T follicular helper cell (primary cell): Measurements from ENCODE around the gene ZNF235.
A peak's percentile ranks its signal among the peaks of the same experiment; 100 is the strongest.
"Not testable (repeated sequence)": the region's sequence is repeated elsewhere in the genome, so short reads cannot be mapped to it uniquely, and the experiment has no call there.

ENCODE experiments used
- DNase-seq: peaks from one replicate; pipeline ENCODE4 v3.0.0-alpha.2; 2020; ENCODE audit warnings: low read depth
- total RNA-seq, 2 experiments: gene quantifications; one replicate each; lab custom pipeline; 2026; lab: John Stamatoyannopoulos, UW

ZNF235 gene
- 10.1 to 23.0 reads per million in 2 experiments for total RNA-seq

DNA sequence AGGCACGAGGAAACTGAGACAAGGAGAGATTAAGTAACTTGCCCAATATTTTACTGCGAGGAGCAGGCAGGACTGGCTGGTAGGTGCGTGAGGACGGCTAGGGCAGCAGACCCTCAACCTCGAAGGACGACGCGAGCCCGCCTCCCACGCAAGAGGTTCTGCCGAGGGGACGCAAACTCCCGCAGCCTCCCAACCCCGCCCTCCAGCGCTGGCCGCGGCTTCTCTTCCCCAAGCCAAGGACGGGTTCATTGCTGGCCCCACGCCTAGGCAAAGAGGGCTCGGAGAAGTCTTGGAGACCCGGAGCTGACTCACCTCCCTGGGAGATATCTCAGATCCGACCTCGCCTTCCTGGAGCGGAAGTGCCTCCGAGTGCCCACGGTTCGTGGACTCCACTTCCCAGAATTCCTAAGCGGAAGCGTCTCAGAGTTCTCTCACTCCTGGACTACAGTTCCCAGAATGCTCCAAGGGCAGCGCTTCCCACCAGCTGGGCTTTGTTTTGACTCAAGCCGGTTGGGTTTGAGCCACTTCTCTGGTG is at the start of gene ZNF235:
TSS of gene ZNF235 (minus strand) at position 367 of the 535 bp plus-strand sequence. CDS start 1,621 bp downstream, outside the sequence.
- DNase-seq: peak; percentile 44

DNA sequence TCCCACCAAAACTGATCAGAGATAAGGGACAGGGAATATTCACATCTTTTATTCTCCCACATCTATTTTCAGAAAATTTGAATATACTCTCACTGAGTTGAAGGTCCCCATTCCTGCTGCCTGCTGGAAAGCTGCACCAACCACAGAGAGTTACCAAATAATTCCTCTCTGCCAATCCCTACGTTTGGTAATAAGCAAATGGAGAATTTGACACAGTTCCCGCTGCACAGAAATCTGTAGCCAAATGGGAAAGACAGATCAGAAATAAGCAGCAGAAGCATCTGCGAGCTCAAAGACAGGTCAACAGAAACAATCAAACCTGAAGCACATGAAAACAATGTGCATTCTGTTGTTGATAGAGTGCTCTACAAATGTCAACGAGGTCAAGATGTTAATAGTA is 41.7 kb upstream of the ZNF235 start:
- no peak for DNase-seq

DNA sequence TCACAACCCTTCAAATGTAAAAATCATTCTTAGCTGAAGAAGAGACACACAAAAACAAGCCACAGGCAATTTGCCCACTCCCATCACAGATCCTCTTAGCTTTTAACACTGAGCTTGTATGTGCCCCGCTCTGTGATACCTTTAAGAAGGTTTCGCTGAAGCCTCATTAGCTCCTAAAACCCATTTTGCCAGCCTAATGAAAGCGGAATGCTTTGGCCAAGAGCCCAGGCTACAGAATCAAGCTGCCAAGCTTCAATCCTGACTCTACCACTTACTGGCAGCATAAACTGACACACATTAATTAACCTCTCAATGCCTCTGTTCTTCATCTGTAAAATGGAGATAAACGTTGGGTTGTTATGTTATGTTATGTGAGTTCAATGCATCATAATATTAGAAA is 41.1 kb upstream of the ZNF235 start:
- no peak for DNase-seq

DNA sequence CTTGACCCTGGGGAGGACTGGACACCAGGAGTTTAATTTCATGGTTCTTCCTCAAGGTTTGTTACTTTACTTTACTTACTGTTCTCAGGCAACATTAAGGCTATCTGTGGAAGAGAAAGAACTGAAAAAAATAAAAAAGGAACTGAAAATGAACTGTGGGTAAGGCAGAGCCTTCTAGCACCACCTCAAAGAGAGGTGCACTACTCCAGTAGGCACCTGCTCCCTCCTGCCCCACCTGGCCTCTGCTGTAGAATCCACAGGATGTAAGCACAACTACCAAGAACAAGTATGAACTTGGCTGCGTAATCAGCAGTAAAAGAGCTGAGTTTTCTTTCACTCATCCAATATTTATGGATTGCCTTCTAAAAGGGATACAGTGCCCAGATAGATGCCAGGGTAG is 39.4 kb upstream of the ZNF235 start:
- DNase-seq: no peak

DNA sequence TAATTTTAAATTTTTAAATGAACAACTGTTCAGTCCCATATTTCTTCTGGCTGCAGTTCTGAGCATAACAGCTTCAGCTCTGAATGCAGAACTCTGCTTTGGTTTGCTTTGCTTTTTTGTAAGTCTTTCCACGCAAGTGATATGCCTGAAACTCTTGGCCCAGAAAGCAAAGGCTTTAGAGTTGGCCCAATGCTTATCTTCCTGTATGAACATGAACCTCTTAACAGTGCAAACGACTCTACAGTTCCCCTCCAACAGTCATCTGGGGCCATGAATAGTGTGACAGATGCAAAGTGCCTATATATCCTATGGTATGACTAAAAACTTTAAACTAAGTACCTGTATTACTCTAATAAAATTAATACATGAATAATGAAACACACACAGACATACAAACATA is 37.0 kb upstream of the ZNF235 start:
- DNase-seq: no peak

DNA sequence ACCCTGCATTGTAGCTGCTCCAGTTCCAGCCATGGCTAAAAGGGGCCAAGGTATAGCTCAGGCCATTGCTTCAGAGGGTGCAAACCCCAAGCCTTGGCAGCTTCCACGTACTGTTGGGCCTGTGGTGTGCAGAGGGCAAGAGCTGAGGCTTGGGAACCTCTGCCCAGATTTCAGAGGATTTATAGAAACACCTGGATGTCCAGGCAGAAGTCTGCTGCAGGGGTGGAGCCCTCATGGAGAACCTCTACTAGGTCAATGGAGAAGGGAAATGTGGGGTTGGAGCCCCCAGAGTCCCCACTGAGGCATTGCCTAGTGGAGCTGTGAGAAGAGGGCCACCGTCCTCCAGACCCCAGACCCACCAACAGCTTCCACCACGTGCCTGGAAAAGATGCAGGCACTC is 29.8 kb upstream of the ZNF235 start:
- DNase-seq: not testable (repeated sequence)

DNA sequence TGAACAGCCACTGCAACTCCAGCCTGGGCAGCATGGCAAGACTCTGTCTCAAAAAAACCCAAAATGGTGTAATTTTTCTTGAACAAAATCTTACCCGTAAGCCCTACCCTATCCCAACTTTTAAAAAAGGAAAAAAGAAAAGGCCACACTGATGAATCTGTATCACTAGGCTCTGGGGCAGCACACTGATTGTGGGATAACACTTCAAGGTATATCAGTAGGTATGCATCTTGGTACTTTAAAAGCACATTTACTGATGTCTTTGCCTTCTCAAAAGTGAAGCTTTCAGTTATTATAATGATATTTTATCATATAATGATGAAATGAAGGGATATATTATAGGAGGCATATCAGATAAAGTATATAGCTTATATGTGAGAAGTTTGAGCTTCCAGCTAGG is 27.3 kb upstream of the ZNF235 start:
- no peak for DNase-seq

DNA sequence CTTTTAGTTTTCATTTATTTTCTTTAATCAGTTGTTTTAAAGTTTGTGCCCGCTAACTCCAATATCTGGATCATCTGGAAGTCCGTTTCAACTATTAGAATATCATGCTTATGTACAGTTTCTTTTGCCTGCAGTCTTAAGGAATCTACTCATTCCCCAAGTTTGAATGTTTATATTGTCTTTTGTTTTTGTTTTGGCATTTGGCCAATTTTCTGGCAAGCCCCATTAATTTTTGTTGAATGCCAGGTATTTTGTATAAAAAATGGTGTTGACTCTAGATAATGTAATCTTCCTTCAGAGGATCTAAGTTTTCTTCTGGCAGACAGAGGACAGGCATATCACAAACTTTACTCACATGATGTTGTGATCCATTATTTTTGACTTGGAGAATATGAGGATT is 11.1 kb upstream of the ZNF235 start:
- no peak for DNase-seq

DNA sequence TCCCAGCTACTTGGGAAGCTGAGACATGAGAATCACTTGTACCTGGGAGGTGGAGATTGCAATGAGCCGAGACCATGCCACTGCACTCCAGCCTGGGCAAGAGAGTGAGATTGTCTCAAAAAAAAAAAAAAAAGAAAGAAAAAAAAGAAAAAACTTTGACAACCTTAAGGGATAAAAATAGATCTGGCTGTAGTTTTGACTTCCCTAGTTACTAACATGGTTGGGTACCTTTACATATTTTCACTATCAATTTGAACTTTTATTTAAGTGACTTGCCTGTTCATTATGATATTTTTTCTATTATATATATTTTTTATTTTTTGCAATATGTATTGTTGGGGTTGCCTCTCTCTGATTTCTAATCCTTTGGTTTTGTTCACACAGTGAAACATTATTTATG is 8.4 kb upstream of the ZNF235 start:
- no peak for DNase-seq

DNA sequence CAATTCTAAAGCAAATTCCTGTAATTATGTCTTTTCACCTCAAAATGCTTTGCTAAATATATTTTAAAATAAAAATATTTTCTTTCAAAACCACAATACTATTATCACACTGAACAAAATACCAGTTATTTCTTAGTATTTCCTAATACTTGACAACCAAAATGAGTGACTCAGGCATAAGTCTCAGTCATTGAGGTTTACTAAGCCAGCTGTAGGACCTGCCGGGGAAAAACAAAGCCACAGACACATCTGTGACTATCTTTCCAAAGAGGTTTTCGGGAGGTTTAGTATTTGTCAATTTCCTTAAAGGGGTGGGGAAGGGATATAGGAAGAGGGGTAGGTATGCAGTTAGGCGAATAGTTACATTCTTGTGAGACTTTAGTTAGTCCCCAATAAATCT is 3.2 kb upstream of the ZNF235 start:
- no peak for DNase-seq

DNA sequence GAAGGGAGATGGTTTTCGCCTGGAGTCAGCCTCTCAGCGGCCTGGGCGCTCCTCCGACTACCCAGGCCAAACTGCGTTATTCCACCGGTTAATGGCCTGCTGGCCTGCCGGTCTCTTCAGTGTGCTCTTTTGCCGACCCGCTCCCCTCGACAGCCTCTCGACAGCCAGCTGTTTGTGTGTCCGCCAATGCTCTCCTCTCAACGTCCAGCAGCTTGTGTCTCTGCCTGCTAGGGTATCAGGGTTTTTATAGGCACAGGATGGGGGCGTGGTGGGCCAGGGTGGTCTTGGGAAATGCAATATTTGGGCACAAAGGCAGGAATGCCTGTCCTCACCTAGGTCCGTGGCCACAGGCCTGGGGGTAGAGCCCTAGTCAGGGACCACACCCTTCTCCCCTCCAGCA is 1.5 kb upstream of the ZNF235 start:
- DNase-seq: no peak

DNA sequence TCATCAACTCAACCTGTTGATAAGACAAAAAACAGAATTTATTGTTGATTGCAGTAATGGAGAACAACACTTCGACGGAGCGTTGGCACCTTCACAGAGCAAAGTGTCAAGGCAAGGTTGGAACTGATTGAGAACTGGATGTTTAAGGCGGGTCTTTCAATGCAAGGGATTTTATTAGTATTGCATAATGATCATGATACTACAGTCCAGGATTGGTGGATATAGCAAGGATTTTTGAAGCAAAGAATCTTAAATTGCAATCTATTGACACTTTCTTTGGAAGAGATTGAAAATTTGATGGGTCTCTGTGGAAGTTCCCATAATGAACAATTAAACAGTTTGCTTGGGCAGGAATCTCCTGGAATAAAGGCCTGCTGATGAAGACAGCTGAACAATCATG is 632 bp upstream of the ZNF235 start:
- no peak for DNase-seq

DNA sequence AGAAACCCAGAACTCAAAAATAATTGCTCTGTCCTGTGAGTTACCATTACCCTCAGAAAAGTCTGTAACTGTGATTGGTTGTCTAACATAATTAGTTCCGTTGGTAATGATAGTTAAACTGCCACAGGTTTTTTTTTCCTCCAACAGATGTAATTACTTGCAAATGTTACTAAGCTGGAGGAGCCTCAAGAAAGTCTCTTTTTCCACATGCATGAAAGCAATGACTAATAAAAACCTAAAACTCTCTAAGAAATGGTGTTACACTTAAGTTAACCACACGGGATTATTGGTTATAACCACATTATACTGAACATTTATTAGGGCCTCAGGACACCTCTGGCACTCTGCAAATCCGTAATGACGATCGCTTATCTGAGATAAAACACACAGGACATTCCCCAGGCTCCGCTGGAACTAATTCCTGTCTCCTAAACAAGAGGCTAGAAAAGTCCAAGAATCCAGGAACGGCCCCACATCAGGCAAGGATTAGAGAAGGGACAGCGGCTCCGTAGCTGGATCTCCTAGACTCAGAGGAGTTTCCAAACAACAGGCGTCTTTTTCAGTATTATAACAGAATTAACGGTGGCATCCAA is 753 bp downstream of the ZNF235 start:
- DNase-seq: no peak

DNA sequence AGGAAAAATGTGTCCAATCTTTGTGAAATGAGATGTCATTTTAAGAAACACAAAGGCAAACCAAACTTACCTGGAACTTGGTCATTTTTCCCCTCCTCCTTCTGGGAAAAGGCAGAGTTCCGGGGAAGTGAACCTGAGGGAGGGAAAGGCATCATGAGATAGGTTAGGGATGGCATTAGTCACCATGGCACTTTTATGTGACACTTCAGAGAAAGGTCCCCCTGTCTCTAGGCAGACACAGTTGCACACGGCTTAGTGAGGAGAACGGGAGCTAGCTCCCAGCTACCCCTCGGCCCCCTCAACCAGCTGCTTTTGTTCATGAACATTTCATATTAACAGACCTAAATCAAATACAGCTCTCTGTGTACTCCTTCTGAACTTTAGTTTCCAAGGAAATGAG is 1.5 kb downstream of the ZNF235 start:
- DNase-seq: no peak

DNA sequence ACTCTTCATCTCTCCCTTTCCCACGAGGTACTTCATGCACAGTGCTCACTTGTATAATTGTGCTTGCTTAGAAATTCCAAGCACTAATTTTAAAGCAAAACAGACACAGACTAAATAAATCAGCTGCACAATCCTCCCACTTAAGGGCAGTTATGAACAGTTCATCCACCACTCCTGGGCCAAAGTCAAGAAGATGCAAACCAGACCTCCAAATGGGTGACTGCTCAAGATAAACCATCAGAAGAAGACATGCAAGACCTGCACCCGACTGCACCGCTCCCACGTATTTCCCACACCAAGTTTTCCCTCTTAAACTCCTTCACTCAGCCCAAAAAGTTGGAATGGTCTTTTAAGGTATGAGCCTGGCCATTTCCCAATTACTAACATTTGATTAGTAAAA is 19.9 kb downstream of the ZNF235 start:
- no peak for DNase-seq

DNA sequence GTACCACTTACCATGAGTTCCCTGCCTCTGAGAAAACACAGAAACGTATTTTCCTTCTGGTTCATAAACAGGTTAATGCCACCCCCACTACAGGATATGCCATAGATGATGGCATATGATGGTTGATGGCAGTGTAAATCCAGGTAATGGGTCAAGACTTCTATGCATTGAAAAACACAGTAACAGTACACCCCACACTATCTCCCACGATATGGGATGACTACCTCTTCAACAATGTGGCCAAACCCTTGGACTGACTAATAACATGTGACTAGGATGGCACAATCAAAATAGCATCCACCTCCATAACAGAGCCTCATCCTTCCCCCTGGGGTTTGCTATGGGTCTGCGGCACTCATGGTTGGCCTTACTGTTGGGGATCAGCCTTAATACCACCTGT is 22.0 kb downstream of the ZNF235 start:
- DNase-seq: no peak

DNA sequence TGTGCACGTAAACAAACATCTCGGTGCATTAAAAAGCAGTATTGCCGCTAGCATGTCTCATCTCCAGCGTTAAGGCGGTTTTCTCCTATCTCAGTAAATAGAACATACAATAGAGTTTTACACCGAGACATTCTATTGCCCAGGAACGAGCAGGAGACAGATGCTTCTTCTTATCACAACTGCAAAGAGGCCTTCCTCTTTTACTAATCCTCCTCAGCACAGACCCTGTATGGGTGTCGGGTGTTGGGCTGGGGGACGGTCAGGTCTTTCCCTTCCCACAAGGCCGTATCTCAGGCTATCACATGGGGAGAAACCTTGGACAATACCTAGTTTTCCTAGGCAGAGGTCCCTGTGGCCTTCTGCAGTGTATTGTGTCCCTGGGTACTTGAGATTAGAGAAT is 23.9 kb downstream of the ZNF235 start:
- DNase-seq: no peak

DNA sequence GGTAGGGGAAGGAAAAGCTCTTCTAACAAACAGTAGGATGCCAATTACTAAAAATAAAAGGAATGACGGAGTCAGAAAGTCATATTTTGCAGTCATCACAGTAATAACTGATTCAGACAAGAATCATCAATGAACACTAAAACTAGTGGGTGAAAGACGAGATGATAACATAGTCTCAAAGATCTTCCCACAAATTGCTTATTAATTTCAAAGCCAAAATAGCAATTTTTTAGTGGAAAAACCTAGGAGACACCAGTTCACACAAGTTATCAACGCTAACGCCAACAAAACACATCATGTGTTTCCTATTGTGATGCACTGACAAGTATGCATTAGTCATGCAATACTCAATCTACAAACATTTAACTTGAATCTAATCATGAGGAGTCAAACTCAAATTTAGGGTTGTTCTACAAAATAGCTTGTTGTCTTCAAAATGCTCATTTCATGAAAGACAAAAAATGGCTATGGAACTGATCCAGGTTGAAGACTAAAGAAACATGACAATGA is 26.6 kb downstream of the ZNF235 start:
- no peak for DNase-seq

DNA sequence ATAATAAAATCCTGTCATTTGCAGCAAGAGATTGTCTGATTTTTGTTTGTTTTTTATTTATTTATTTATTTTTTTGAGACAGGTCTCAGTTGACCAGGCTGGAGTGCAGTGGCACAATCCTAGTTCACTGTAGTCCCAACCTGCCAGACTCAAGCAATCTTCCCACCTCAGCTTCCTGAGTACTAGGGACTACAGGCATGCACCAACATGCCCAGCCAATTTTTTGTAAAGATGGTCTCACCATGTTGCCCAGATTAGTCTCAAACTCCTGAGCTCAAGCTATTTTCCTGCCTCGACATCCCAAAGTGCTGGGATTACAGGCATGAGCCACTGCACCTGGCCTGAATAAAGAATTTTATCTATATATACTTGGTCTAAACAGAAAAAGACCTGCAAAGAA is 27.5 kb downstream of the ZNF235 start:
- DNase-seq: no peak

DNA sequence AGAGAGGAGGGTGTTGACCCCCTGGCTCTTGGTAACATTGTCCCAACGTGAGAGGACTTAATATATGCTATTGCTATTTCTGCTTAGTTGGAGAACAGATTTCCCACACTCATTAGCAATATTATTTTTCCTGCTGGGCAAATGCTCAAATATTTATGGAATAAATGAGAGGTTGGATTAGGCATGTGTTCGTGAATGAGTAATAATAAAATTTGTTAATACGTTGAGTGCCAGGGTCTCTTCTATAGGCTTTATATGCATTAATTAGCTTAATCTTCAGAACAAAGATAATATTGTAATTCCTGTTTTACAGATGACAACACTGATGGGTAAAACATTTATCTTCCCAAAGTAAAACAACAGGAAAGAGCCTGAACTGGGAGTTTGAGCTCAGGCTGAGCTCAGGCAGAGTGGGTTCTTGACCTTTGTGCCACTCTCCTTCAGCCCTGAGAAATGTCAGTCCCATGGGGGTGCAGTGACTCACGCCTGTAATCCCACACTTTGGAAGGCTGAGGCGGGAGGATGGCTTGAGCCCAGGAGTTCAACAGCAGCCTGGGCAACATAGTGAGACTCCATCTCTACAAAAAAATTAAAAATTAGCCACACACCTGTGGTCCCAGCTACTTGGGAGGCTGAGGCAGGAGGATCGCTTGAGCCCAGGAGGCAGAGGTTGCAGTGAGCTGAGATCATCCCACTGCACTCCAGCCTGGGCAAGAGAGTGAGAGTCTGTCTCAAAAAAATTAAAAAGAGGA is 44.0 kb downstream of the ZNF235 start:
- DNase-seq: no peak

DNA sequence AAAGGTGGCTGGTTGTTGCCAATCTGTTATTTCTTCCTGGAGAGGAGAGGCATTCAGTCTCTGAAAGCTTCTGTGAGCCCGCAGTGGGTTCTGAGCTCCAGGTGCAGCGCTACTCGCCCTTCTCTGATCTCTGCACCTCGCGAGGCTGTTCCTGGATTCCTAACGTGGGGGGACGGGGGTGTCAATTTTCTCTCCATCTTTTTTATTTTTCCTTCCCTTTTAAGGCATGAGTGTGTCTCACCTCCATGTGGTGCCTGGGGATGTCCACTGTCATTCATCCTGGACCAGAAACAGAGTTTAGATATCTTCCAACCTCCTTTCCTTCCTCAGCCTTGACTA is 44.5 kb downstream of the ZNF235 start:
- no peak for DNase-seq

DNA sequence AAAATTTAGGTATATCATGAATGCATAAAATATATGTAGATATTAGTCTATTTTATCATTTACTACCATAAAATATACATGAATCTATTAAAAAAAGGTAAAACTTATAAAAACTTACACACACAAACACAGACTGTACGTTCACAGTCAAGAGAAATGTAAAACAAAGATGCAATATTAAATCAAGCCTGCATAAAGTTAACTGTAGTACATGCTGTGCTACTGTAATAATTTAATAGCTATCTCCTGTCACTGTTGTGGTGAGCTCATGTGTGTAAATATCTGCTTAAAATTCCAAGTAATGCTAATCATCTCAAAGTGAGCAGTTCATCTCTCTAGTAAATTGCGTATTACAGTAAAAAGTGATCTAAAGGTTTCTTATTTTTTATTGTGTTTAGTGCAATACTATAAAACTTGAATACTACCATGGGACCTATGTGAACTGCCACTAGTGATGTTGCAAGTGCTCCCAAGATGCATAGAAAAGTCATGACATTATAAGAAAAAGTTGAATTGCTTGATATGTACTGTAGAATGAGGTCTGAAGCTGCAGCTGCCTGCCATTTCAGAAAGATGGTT is 45.9 kb downstream of the ZNF235 start:
- DNase-seq: no peak

DNA sequence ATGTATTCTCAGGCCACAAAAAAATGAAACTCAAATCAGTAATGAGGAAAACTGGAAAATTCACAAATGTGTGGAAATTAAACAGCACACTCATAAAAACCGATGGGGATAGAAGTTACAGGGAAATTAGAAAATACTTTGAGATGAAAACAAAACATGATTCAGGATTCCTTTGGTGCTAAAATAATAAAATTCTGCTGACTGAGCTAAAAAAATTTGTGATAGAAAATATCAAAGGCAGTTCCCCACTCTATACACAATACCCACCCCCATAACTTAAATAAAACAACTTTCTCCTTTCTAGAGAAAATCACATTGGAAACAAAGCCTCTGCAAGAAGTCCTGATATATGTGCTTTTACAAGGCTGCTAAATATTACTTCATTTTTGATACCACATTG is 46.7 kb downstream of the ZNF235 start:
- no peak for DNase-seq
